Umbilical cord (tissue), 2 donors: ENCODE measurements around the gene PCDH19. TPM values are rescaled to one million over a fixed set of nuclear protein-coding genes. Genes with fewer than 3 reads are reported as not detected.

ENCODE experiments used
- DNase-seq: peaks from one replicate; pipeline ENCODE4 v3.0.0-alpha.2; 2015; ENCODE audit warnings: low spot score
- total RNA-seq: library from RNA; depleted of rRNA; stranded (reverse); fragments of >200 nt; gene quantifications from one replicate; pipeline ENCODE4 v1.2.3, GENCODE V29; 2014; ENCODE audit warnings: low replicate concordance; ENCODE audit not compliant: insufficient read depth

The PCDH19 gene
- total RNA-seq, 1 donor from 2014 or later = 1.2 TPM

GRCh38 chrX:100405424-100405823 lies 4.6 kb downstream of the PCDH19 start:
- peak; percentile 40 for DNase-seq

GRCh38 chrX:100404851-100405250 lies 5.2 kb downstream of the PCDH19 start:
- DNase-seq = no peak

- no peak for DNase-seq
Observed at GRCh38 chrX:100395781-100396180, 14.3 kb downstream of the PCDH19 start.

GRCh38 chrX:100381619-100382018 lies 28.5 kb downstream of the PCDH19 start:
- no peak for DNase-seq

GRCh38 chrX:100379388-100379986 lies 30.6 kb downstream of the PCDH19 start:
- peak; percentile 22 for DNase-seq

- no peak for DNase-seq
Observed at GRCh38 chrX:100377826-100378225, 32.2 kb downstream of the PCDH19 start.

GRCh38 chrX:100376576-100376975 lies 33.5 kb downstream of the PCDH19 start:
- DNase-seq = peak; percentile 57

GRCh38 chrX:100373673-100374072 lies 36.4 kb downstream of the PCDH19 start:
- no peak for DNase-seq

GRCh38 chrX:100368167-100368566 lies 41.9 kb downstream of the PCDH19 start:
- DNase-seq = no peak

GRCh38 chrX:100363896-100364295 lies 46.2 kb downstream of the PCDH19 start:
- no peak for DNase-seq

- DNase-seq = no peak
Observed at GRCh38 chrX:100358766-100359165, 51.3 kb downstream of the PCDH19 start.

- DNase-seq = no peak
Observed at GRCh38 chrX:100356351-100356896, 53.6 kb downstream of the PCDH19 start.

- DNase-seq = no peak
Observed at GRCh38 chrX:100355680-100356079, 54.4 kb downstream of the PCDH19 start.

GRCh38 chrX:100353326-100353725 lies 56.7 kb downstream of the PCDH19 start:
- DNase-seq = no peak

GRCh38 chrX:100350704-100351489 lies 59.2 kb downstream of the PCDH19 start:
- no peak for DNase-seq

GRCh38 chrX:100349391-100349790 lies 60.7 kb downstream of the PCDH19 start:
- no peak for DNase-seq

GRCh38 chrX:100341142-100341510 lies 68.9 kb downstream of the PCDH19 start:
- DNase-seq = no peak

- DNase-seq = no peak
Observed at GRCh38 chrX:100340491-100341141, 69.5 kb downstream of the PCDH19 start.

- no peak for DNase-seq
Observed at GRCh38 chrX:100328351-100328750, 81.7 kb downstream of the PCDH19 start.

GRCh38 chrX:100319716-100320115 lies 90.4 kb downstream of the PCDH19 start:
- no peak for DNase-seq

- peak; percentile 25 for DNase-seq
Observed at GRCh38 chrX:100316987-100317386, 93.1 kb downstream of the PCDH19 start.

- no peak for DNase-seq
Observed at GRCh38 chrX:100315566-100315965, 94.5 kb downstream of the PCDH19 start.

- no peak for DNase-seq
Observed at GRCh38 chrX:100299559-100299958, 110.5 kb downstream of the PCDH19 start.
